HG02678 (cell line): Measurements from ENCODE around the gene RPS6KA4.

Experiments used
- ATAC-seq: cut with Tn5 transposase; IDR thresholded peaks from one replicate; pipeline ENCODE4 v1.9.1; 2021; ENCODE audit warnings: mild to moderate bottlenecking, moderate library complexity; ENCODE audit not compliant: unreplicated experiment

Gene RPS6KA4

GRCh38 chr11:64344787-64345186, 14.2 kb upstream of the RPS6KA4 start:
- no peak for ATAC-seq

- ATAC-seq = no peak
Observed at GRCh38 chr11:64347193-64347867, 11.6 kb upstream of the RPS6KA4 start.

- no peak for ATAC-seq
Observed at GRCh38 chr11:64348383-64349024, 10.5 kb upstream of the RPS6KA4 start.

DNA sequence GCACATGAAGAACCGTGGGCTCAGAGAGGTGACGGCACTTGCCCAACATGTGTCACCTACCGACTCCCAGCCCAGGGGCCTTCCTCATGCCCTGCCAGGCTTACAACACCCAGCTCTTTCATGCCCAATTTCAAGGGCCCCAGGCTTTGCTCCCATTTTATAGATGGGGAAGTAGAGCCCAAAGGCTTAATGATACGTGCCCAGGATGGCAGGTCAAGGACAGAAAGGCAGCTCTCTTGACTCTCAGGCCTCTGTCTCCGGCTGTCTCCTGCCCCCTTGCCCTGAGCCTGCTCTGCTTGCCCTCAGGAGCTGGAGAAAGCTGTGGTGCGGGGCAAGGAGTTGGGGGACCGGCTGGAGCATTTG, 10.0 kb upstream of the RPS6KA4 start:
- ATAC-seq = no peak

DNA sequence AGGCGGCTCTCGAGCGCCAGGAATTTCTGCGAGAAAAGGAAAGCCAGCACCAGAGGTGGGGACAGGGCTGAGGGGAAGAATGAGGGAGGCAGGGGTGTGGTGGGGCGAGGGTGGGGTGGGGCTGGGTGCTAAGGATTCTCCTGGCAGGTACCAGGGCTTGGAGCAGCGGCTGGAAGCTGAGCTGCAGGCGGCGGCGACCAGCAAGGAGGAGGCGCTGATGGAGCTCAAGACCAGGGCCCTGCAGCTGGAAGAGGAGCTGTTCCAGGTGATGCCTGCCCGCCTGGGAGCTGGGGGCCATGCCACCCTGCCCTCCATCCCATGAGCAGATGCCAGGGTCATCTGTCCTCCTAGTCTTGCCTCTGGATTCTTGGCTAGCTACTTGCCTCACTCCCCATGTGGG, 9.6 kb upstream of the RPS6KA4 start:
- no peak for ATAC-seq

- no peak for ATAC-seq
Observed at GRCh38 chr11:64351136-64351631, 7.8 kb upstream of the RPS6KA4 start.

- no peak for ATAC-seq
Observed at GRCh38 chr11:64352099-64352994, 6.6 kb upstream of the RPS6KA4 start.

- no peak for ATAC-seq
Observed at GRCh38 chr11:64352995-64353714, 5.8 kb upstream of the RPS6KA4 start.

DNA sequence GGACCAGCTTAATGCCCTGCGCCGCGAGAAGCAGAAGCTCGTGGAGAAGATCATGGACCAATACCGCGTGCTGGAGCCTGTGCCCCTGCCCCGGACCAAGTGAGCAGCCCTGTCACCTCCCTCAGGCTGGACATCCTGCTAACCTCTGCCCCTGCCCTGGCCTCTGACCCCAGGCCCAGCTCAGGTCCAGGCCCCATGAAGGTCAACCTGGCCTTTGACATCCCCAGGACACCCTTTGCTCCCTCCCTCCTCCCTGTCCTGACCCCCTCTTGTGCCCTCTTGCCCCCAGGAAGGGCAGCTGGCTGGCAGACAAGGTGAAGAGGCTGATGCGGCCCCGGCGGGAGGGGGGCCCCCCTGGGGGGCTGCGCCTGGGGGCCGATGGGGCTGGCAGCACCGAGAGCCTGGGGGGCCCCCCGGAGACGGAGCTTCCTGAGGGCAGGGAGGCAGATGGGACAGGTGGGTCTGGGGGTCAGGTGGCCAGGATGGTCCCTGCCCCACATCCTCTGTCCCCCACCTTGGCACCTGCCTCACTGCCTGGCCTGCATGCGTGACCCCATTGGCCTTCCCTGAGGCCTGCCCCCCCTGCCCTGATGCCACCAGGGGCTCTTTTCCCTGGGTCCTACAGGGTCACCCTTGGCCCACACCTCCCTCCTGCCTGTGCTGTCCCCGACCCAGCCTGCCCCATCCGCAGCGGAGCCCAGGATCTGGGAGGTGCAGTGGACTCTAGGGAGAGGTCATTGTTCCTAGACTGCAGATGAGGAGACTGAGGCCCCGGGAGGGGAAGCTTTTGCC, 5.1 kb upstream of the RPS6KA4 start:
- no peak for ATAC-seq

GRCh38 chr11:64355078-64355940, 3.7 kb upstream of the RPS6KA4 start:
- ATAC-seq = no peak

GRCh38 chr11:64356498-64357411, 2.2 kb upstream of the RPS6KA4 start:
- no peak for ATAC-seq

GRCh38 chr11:64357446-64357845, 1.5 kb upstream of the RPS6KA4 start:
- no peak for ATAC-seq

GRCh38 chr11:64357904-64358535, 942 bp upstream of the RPS6KA4 start:
- no peak for ATAC-seq

GRCh38 chr11:64358536-64358906, 441 bp upstream of the RPS6KA4 start:
- no peak for ATAC-seq

- no peak for ATAC-seq
Observed at GRCh38 chr11:64359712-64360445, 917 bp downstream of the RPS6KA4 start.

- no peak for ATAC-seq
Observed at GRCh38 chr11:64360448-64360921, 1.5 kb downstream of the RPS6KA4 start.

- ATAC-seq = no peak
Observed at GRCh38 chr11:64361659-64362058, 2.7 kb downstream of the RPS6KA4 start.
